ENCODE results near the gene TNFSF4.

The TNFSF4 gene

DNA sequence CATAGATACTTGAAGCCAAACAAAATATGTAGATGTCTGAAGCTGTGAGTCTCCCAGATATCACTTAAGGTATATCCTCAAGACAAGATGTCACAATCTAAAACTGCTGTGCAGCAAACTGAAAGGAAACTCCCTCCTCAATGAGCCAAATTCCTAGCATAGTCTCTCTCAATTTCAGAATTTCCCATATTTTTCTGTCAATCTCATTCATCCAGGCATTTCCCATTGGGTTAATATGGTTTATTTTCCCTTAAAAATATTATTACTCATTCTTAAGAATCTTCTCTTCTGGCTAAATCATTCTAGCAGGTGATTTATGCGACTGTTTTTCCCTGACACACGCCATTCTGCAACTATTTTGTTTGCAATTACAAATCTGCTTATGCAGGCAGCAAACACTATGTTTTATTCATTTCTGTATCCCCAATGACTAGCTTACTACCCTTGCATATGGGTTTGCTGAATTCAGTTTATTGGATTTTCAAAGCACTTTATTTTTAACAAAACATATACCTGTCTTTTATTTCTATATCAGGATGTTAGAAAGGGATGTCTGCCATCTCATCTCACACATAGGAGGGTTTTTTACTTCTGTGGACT, 69.9 kb downstream of the TNFSF4 start:
- Histone ChIP-seq H3K9me3 (ENCODE audit: insufficient read depth, low read length, severe bottlenecking) (peaks cover 3% of the 10 kb centered on the region), H3K4me3 (ENCODE audit: low read depth in 1 of 2, low read length in 2 of 2) (no peak overlapping the region), H3K36me3 (ENCODE audit: insufficient read depth, low read length) (no peaks in the 10 kb centered on the region), H2AFZ (ENCODE audit: low read depth, low read length) (no peak overlapping the region), H3K4me1 (ENCODE audit: insufficient read depth, low read length) (peaks cover 8% of the 10 kb centered on the region), H3K79me2 (ENCODE audit: insufficient read depth, low read length) (no peaks in the 10 kb centered on the region), H3K27ac (ENCODE audit: low read length) (no peak overlapping the region), H3K27me3 (ENCODE audit: insufficient read depth, low read length, poor library complexity) (no peaks in the 10 kb centered on the region), H4K20me1 (ENCODE audit: insufficient read depth, low read length) (no peaks in the 10 kb centered on the region), H3K9ac (ENCODE audit: low read depth, low read length) (no peak overlapping the region), H3K4me2 (ENCODE audit: insufficient read depth, low read length) (no peak overlapping the region)
- ATAC-seq (ENCODE audit: insufficient read depth, low read depth) (no peak), DNase-seq (no peak)
- TF ChIP-seq EZH2 (IDR thresholded peaks at IDR 0.05; ENCODE audit: borderline replicate concordance, low read depth, low read length, severe bottlenecking) = no peak
- TF ChIP-seq, protein P1, sequence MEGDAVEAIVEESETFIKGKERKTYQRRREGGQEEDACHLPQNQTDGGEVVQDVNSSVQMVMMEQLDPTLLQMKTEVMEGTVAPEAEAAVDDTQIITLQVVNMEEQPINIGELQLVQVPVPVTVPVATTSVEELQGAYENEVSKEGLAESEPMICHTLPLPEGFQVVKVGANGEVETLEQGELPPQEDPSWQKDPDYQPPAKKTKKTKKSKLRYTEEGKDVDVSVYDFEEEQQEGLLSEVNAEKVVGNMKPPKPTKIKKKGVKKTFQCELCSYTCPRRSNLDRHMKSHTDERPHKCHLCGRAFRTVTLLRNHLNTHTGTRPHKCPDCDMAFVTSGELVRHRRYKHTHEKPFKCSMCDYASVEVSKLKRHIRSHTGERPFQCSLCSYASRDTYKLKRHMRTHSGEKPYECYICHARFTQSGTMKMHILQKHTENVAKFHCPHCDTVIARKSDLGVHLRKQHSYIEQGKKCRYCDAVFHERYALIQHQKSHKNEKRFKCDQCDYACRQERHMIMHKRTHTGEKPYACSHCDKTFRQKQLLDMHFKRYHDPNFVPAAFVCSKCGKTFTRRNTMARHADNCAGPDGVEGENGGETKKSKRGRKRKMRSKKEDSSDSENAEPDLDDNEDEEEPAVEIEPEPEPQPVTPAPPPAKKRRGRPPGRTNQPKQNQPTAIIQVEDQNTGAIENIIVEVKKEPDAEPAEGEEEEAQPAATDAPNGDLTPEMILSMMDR (IDR thresholded peaks at IDR 0.05; ENCODE audit: borderline replicate concordance, extremely low read depth, low read length, poor library complexity, severe bottlenecking) = no peak

GRCh38 chr1:173134800-173135199, 72.3 kb downstream of the TNFSF4 start:
- no peak for DNase-seq
- H3K9me3 ChIP-seq (ENCODE audit: insufficient read depth, low read length, severe bottlenecking) = peaks cover 6% of the 10 kb centered on the region
- H3K4me1 ChIP-seq (ENCODE audit: insufficient read depth, low read length) = no peaks in the 10 kb centered on the region; the same call in 1 of the 2 replicates
- no peak overlapping the region for H3K4me2 ChIP-seq (ENCODE audit: insufficient read depth, low read length)
- no peak overlapping the region for H3K27ac ChIP-seq (ENCODE audit: low read length)
- no peak for TF ChIP-seq EZH2 (IDR thresholded peaks at IDR 0.05; ENCODE audit: borderline replicate concordance, low read depth, low read length, severe bottlenecking)
- TF ChIP-seq, protein P1 (IDR thresholded peaks at IDR 0.05; ENCODE audit: borderline replicate concordance, extremely low read depth, low read length, poor library complexity, severe bottlenecking) = no peak
- ATAC-seq (ENCODE audit: insufficient read depth, low read depth) = no peak
- H4K20me1 ChIP-seq (ENCODE audit: insufficient read depth, low read length) = no peaks in the 10 kb centered on the region
- H3K4me3 ChIP-seq (ENCODE audit: low read depth in 1 of 2, low read length in 2 of 2) = no peak overlapping the region
- H3K79me2 ChIP-seq (ENCODE audit: insufficient read depth, low read length) = no peaks in the 10 kb centered on the region
- H2AFZ ChIP-seq (ENCODE audit: low read depth, low read length) = no peak overlapping the region
- H3K27me3 ChIP-seq (ENCODE audit: insufficient read depth, low read length, poor library complexity) = no peaks in the 10 kb centered on the region
- H3K9ac ChIP-seq (ENCODE audit: low read depth, low read length) = no peak overlapping the region
- H3K36me3 ChIP-seq (ENCODE audit: insufficient read depth, low read length) = no peaks in the 10 kb centered on the region

DNA sequence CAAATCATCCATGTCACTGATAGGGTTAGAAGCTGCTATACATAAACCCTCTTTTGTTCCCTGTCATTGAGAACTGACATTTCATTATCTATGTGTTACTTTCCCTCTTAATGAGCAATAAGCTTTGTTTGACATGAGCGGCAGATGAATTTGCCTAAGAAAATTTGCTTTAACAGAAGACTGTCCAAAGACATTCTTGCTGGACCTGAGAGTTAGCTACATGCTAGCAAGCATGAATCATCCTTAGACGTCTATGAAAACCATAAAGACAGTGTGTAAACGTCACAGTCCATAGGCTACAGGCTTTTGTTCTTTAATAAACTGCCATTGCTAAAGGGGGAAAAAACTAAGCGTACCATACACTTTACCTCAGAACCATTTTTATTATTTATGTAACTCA, 73.1 kb downstream of the TNFSF4 start:
- no peak overlapping the region for H3K4me3 ChIP-seq (ENCODE audit: low read depth in 1 of 2, low read length in 2 of 2)
- peaks cover 6% of the 10 kb centered on the region for H3K9me3 ChIP-seq (ENCODE audit: insufficient read depth, low read length, severe bottlenecking)
- DNase-seq = no peak
- TF ChIP-seq, protein P1 (IDR thresholded peaks at IDR 0.05; ENCODE audit: borderline replicate concordance, extremely low read depth, low read length, poor library complexity, severe bottlenecking) = no peak
- no peak for TF ChIP-seq EZH2 (IDR thresholded peaks at IDR 0.05; ENCODE audit: borderline replicate concordance, low read depth, low read length, severe bottlenecking)
- H4K20me1 ChIP-seq (ENCODE audit: insufficient read depth, low read length) = no peaks in the 10 kb centered on the region
- H3K27ac ChIP-seq (ENCODE audit: low read length) = no peak overlapping the region
- H3K9ac ChIP-seq (ENCODE audit: low read depth, low read length) = no peak overlapping the region
- H3K36me3 ChIP-seq (ENCODE audit: insufficient read depth, low read length) = no peaks in the 10 kb centered on the region
- H2AFZ ChIP-seq (ENCODE audit: low read depth, low read length) = no peak overlapping the region
- ATAC-seq (ENCODE audit: insufficient read depth, low read depth) = no peak
- H3K4me1 ChIP-seq (ENCODE audit: insufficient read depth, low read length) = no peaks in the 10 kb centered on the region
- no peak overlapping the region for H3K4me2 ChIP-seq (ENCODE audit: insufficient read depth, low read length)
- H3K27me3 ChIP-seq (ENCODE audit: insufficient read depth, low read length, poor library complexity) = no peaks in the 10 kb centered on the region
- H3K79me2 ChIP-seq (ENCODE audit: insufficient read depth, low read length) = no peaks in the 10 kb centered on the region

All from DND-41 (cell line).